Measurements from ENCODE around the gene C3orf33. TPM values are rescaled to one million over a fixed set of nuclear protein-coding genes. Genes with fewer than 3 reads are reported as not detected.
A peak's percentile ranks its signal among the peaks of the same experiment; 100 is the strongest.
"Not testable (repeated sequence)": the region's sequence is repeated elsewhere in the genome, so short reads cannot be mapped to it uniquely, and the experiment has no call there.

The C3orf33 gene
- total RNA-seq, 6 experiments from 2014 or later = 1.3 to 1.9 (median 1.5) TPM

DNA sequence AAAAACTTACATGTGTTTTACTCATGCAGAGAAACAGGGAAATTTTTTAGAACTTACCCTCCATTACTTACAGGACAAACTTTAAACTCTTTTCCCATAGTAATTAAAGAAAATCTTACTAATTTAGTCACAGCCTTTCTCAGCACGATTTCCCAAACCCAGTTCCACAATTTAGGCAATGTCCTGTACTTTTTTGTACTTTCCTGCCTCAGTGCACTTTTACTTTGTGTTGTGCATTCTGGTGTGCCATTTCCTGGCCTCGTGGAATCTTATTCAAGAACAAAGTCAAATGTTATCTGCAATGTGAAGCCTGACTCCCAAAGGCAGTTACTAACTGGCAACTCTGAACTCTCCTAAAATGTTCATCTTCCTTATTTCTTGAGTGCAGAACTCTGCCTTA lies 46.3 kb upstream of the C3orf33 start:
- Histone ChIP-seq H3K4me3 (peak overlapping the region; percentile 86 to 95 (median 93)), H3K36me3 (no peaks in the 10 kb centered on the region), H3K27me3 (no peaks in the 10 kb centered on the region), H3K4me1 (peaks cover 0 to 35% (median 6%) of the 10 kb centered on the region in 4 donors), H3K9me3 (no peaks in the 10 kb centered on the region), H3K27ac (peak overlapping the region in 1 of 3 donors; percentile 98)
- DNase-seq (no peak), ATAC-seq (no peak)
- no peak for TF ChIP-seq POLR2A (IDR thresholded peaks at IDR 0.05)
- TF ChIP-seq, protein P1, sequence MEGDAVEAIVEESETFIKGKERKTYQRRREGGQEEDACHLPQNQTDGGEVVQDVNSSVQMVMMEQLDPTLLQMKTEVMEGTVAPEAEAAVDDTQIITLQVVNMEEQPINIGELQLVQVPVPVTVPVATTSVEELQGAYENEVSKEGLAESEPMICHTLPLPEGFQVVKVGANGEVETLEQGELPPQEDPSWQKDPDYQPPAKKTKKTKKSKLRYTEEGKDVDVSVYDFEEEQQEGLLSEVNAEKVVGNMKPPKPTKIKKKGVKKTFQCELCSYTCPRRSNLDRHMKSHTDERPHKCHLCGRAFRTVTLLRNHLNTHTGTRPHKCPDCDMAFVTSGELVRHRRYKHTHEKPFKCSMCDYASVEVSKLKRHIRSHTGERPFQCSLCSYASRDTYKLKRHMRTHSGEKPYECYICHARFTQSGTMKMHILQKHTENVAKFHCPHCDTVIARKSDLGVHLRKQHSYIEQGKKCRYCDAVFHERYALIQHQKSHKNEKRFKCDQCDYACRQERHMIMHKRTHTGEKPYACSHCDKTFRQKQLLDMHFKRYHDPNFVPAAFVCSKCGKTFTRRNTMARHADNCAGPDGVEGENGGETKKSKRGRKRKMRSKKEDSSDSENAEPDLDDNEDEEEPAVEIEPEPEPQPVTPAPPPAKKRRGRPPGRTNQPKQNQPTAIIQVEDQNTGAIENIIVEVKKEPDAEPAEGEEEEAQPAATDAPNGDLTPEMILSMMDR (IDR thresholded peaks at IDR 0.05) = no peak
- WGBS (ENCODE audit: insufficient coverage, low coverage, low lambda C conversion rate, missing lambda C conversion rate) = 2% methylated on average over 2 of the region's 2 CpGs
- intact Hi-C loops (cut with DNase I) = no loop called here

DNA sequence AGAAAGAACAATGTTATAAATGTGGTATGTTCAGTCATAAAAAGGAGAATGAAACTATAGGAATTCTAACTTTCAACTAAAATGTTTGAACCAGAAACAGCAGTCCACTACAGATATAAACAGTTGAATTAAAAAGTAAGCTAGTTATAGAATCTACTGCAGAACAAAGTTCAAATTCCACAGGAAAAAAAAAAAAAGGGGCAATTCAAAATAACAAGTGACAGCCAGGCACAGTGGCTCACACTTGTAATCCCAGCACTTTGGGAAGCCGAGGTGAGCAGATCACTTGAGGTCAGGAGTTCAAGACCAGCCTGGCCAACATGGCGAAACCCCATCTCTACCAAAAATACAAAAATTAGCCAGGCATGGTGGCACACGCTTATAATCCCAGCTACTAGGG lies 43.3 kb upstream of the C3orf33 start:
- H3K36me3 ChIP-seq; DNase-seq; H3K9me3 ChIP-seq; H3K27me3 ChIP-seq; intact Hi-C loops (cut with DNase I): not testable (repeated sequence)
- Histone ChIP-seq H3K4me1 (peaks cover 0 to 35% (median 6%) of the 10 kb centered on the region in 4 donors), H3K27ac (peak overlapping the region in 1 of 3 donors; percentile 36), H3K4me3 (peak overlapping the region in 1 of 3 donors; percentile 14)
- ATAC-seq = peak in 2 of 4 donors; percentile 5 to 8
- 40% methylated on average over 2 of the region's 3 CpGs for WGBS (ENCODE audit: insufficient coverage, low coverage, low lambda C conversion rate, missing lambda C conversion rate)

DNA sequence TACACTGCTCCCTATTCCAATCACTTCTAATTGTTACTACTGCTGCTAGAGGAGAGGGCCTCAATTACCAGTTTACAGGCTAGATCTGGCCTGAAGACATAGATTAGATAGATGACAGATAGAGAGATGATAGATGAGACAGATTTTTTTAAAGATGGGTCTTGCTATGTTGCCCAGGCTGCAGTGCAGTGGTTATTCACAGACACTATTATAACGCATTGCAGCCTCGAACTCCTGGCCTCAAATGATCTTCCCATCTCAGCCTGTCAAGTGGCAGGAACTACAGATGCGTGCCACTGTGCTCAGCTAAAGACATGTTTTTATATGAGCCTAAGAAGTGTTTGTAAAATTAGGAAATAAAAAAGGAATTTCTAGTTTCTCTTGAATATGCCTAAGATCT lies 41.9 kb upstream of the C3orf33 start:
- H3K27me3 ChIP-seq = no peaks in the 10 kb centered on the region
- WGBS (ENCODE audit: insufficient coverage, low coverage, low lambda C conversion rate, missing lambda C conversion rate) = 100% methylated on average over 3 of the region's 3 CpGs
- intact Hi-C loops (cut with DNase I) = no loop called here
- no peaks in the 10 kb centered on the region for H3K9me3 ChIP-seq
- DNase-seq = no peak
- no peaks in the 10 kb centered on the region for H3K36me3 ChIP-seq
- TF ChIP-seq POLR2A (IDR thresholded peaks at IDR 0.05) = no peak
- no peak for ATAC-seq
- H3K4me1 ChIP-seq = peaks cover 0 to 35% (median 6%) of the 10 kb centered on the region in 4 donors
- no peak overlapping the region for H3K27ac ChIP-seq
- no peak overlapping the region for H3K4me3 ChIP-seq

DNA sequence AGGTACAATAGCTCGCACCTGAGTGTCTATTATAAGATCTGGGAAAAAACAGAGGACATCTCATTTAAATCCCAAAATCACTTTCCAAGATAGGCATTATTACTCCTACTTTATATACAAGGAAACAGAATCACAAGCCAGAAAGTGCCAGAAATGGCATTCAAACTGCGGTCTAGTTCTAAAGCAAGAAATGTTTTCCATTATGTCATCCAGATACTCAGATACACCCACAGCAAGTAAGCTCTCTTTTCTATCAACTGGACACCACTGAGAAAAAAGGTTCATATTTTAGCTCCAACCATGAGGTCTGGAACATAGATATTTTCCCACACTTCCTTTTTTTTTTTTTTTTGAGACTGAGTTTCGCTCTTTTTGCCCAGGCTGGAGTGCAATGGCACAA lies 40.0 kb upstream of the C3orf33 start:
- H3K36me3 ChIP-seq = no peaks in the 10 kb centered on the region
- ATAC-seq (peak in 1 of 4 donors; percentile 17), DNase-seq (no peak)
- no peak overlapping the region for H3K4me3 ChIP-seq
- 85% methylated on average over 2 of the region's 3 CpGs for WGBS (ENCODE audit: insufficient coverage, low coverage, low lambda C conversion rate, missing lambda C conversion rate)
- TF ChIP-seq POLR2A (IDR thresholded peaks at IDR 0.05) = no peak
- TF ChIP-seq, protein P1 (IDR thresholded peaks at IDR 0.05) = no peak
- no peak overlapping the region for H3K27ac ChIP-seq
- peaks cover 0 to 17% (median 6%) of the 10 kb centered on the region in 4 donors for H3K4me1 ChIP-seq
- no peaks in the 10 kb centered on the region for H3K27me3 ChIP-seq
- intact Hi-C loops (cut with DNase I) = no loop called here
- H3K9me3 ChIP-seq = no peaks in the 10 kb centered on the region

DNA sequence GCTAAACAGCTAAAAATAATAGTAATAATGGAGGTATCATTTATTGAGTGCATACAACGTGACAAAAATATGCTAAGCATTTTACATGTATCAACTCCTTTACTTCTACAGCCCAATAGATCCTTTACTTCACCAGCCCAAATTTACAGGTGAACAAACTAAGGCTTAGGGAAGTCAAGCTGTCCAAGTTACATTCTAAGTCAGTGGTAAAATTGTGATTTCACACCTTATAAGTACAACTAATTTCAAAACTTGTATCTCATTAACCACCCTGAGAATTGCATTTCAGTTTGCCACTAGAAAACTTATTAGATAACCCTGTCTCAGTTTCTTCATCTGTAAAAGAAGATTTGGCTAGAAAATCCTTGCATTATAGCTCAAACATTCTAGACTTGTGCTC lies 37.5 kb upstream of the C3orf33 start:
- Histone ChIP-seq H3K4me1 (no peaks in the 10 kb centered on the region), H3K4me3 (no peak overlapping the region), H3K9me3 (no peaks in the 10 kb centered on the region), H3K27ac (no peak overlapping the region), H3K36me3 (no peaks in the 10 kb centered on the region), H3K27me3 (no peaks in the 10 kb centered on the region)
- ATAC-seq (no peak), DNase-seq (no peak)
- 100% methylated on average over 1 of the region's 1 CpG for WGBS (ENCODE audit: insufficient coverage, low coverage, low lambda C conversion rate, missing lambda C conversion rate)
- intact Hi-C loops (cut with DNase I) = no loop called here
- TF ChIP-seq POLR2A (IDR thresholded peaks at IDR 0.05) = no peak
- TF ChIP-seq, protein P1 (IDR thresholded peaks at IDR 0.05) = no peak

Data from right lobe of liver (tissue), 6 donors.